ENCODE results near the gene PTGES3.
A peak's percentile ranks its signal among the peaks of the same experiment; 100 is the strongest.

Gene PTGES3

GRCh38 chr12:56641219-56641618 is 46.9 kb downstream of the PTGES3 start:
- TF ChIP-seq CTCF (IDR thresholded peaks at IDR 0.05; ENCODE audit: low read length) (no peak), EZH2 (IDR thresholded peaks at IDR 0.05; ENCODE audit: borderline replicate concordance, low read length) (no peak)
- Histone ChIP-seq H4K20me1 (ENCODE audit: insufficient read depth, low read length) (no peaks in the 10 kb centered on the region), H3K9me3 (ENCODE audit: low read length) (no peaks in the 10 kb centered on the region), H3K27ac (ENCODE audit: low read depth, low read length, poor library complexity, severe bottlenecking) (no peak overlapping the region), H3K36me3 (ENCODE audit: insufficient read depth, low read length) (peaks cover 82% of the 10 kb centered on the region), H3K9ac (ENCODE audit: low read length) (no peak overlapping the region), H3K79me2 (ENCODE audit: insufficient read depth, low read length) (peaks cover 32% of the 10 kb centered on the region), H3K27me3 (ENCODE audit: insufficient read depth, low read length) (no peaks in the 10 kb centered on the region), H3K9me2 (ENCODE audit: low read depth, low read length) (no peaks in the 10 kb centered on the region), H3F3A (ENCODE audit: insufficient read depth, low read length) (0 out of 2 replicates have a peak, but pooled peaks cover 11% of the 10 kb centered on the region), H3K4me2 (ENCODE audit: low read length) (no peak overlapping the region), H3K4me3 (ENCODE audit: low read depth, low read length, poor library complexity, severe bottlenecking) (no peak overlapping the region), H2AFZ (ENCODE audit: low read length) (no peak overlapping the region), H3K4me1 (ENCODE audit: insufficient read depth, low read length, severe bottlenecking) (peaks cover 29% of the 10 kb centered on the region)

- no peaks in the 10 kb centered on the region for H3K27me3 ChIP-seq (ENCODE audit: insufficient read depth, low read length)
- TF ChIP-seq EZH2 (IDR thresholded peaks at IDR 0.05; ENCODE audit: borderline replicate concordance, low read length) (no peak), CTCF (IDR thresholded peaks at IDR 0.05; ENCODE audit: low read length) (no peak)
- 0 out of 2 replicates have a peak, but pooled peaks cover 11% of the 10 kb centered on the region for H3F3A ChIP-seq (ENCODE audit: insufficient read depth, low read length)
- H3K4me1 ChIP-seq (ENCODE audit: insufficient read depth, low read length, severe bottlenecking): peaks cover 39% of the 10 kb centered on the region
- H3K4me3 ChIP-seq (ENCODE audit: low read depth, low read length, poor library complexity, severe bottlenecking): no peak overlapping the region
- H2AFZ ChIP-seq (ENCODE audit: low read length): no peak overlapping the region
- no peaks in the 10 kb centered on the region for H4K20me1 ChIP-seq (ENCODE audit: insufficient read depth, low read length)
- peaks cover under 1% of the 10 kb centered on the region; the same call in 1 of the 2 replicates for H3K79me2 ChIP-seq (ENCODE audit: insufficient read depth, low read length)
- peaks cover 52% of the 10 kb centered on the region for H3K36me3 ChIP-seq (ENCODE audit: insufficient read depth, low read length)
- no peaks in the 10 kb centered on the region for H3K9me3 ChIP-seq (ENCODE audit: low read length)
- H3K9me2 ChIP-seq (ENCODE audit: low read depth, low read length): no peaks in the 10 kb centered on the region
- H3K9ac ChIP-seq (ENCODE audit: low read length): no peak overlapping the region
- peak overlapping the region; percentile 62 for H3K27ac ChIP-seq (ENCODE audit: low read depth, low read length, poor library complexity, severe bottlenecking)
- H3K4me2 ChIP-seq (ENCODE audit: low read length): no peak overlapping the region
These were observed 50.5 kb downstream of the PTGES3 start for GRCh38 chr12:56637621-56638020.

- peak overlapping the region; percentile 96 for H3K27ac ChIP-seq (ENCODE audit: low read depth, low read length, poor library complexity, severe bottlenecking)
- H3K27me3 ChIP-seq (ENCODE audit: insufficient read depth, low read length): no peaks in the 10 kb centered on the region
- peak overlapping the region; percentile 86; the same call in 1 of the 2 replicates for H3K9ac ChIP-seq (ENCODE audit: low read length)
- H3K4me3 ChIP-seq (ENCODE audit: low read depth, low read length, poor library complexity, severe bottlenecking): peak overlapping the region; percentile 83
- peaks cover 46% of the 10 kb centered on the region for H3K4me1 ChIP-seq (ENCODE audit: insufficient read depth, low read length, severe bottlenecking)
- H3K9me2 ChIP-seq (ENCODE audit: low read depth, low read length): no peaks in the 10 kb centered on the region
- no peak overlapping the region for H2AFZ ChIP-seq (ENCODE audit: low read length)
- 0 out of 2 replicates have a peak, but pooled peaks cover 13% of the 10 kb centered on the region for H3F3A ChIP-seq (ENCODE audit: insufficient read depth, low read length)
- H4K20me1 ChIP-seq (ENCODE audit: insufficient read depth, low read length): no peaks in the 10 kb centered on the region
- peak overlapping the region; percentile 96 for H3K4me2 ChIP-seq (ENCODE audit: low read length)
- H3K79me2 ChIP-seq (ENCODE audit: insufficient read depth, low read length): no peaks in the 10 kb centered on the region
- H3K9me3 ChIP-seq (ENCODE audit: low read length): no peaks in the 10 kb centered on the region
- TF ChIP-seq CTCF (IDR thresholded peaks at IDR 0.05; ENCODE audit: low read length) (peak; percentile 88), EZH2 (IDR thresholded peaks at IDR 0.05; ENCODE audit: borderline replicate concordance, low read length) (no peak)
- H3K36me3 ChIP-seq (ENCODE audit: insufficient read depth, low read length): peaks cover 45% of the 10 kb centered on the region
These were observed 51.2 kb downstream of the PTGES3 start for GRCh38 chr12:56636675-56637540.

Data from OCI-LY1 (cell line).